Fibroblast of pulmonary artery (primary cell): ENCODE measurements around the gene ETV3.

Source experiments
- DNase-seq: peaks from one replicate; pipeline ENCODE4 v3.0.0-alpha.2; 2010; ENCODE audit warnings: low read depth
- H3K4me3 ChIP-seq: replicated peaks from 2 replicates; pipeline ENCODE4 v1.5.1; 2011; ENCODE audit warnings: low read depth, mild to moderate bottlenecking, control low read depth, low read length, moderate library complexity
- CTCF ChIP-seq: IDR thresholded peaks from 2 replicates; pipeline ENCODE4 v1.5.1; 2011; ENCODE audit warnings: mild to moderate bottlenecking, control low read depth, low read length, inconsistent platforms; ENCODE audit errors: missing control alignments

ETV3 gene

GRCh38 chr1:157140063-157140588, 1.9 kb upstream of the ETV3 start:
- no peak for DNase-seq
- TF ChIP-seq CTCF = no peak
- no peak overlapping the region for H3K4me3 ChIP-seq

- no peak for DNase-seq
- H3K4me3 ChIP-seq = peak overlapping the region; percentile 96
- no peak for TF ChIP-seq CTCF
Observed at GRCh38 chr1:157139052-157139715, 989 bp upstream of the ETV3 start.

- TF ChIP-seq CTCF = no peak
- H3K4me3 ChIP-seq = peak overlapping the region; percentile 96
- peak; percentile 38 for DNase-seq
Observed at GRCh38 chr1:157137408-157138219, 581 bp downstream of the ETV3 start.

- DNase-seq = peak; percentile 30
Observed at GRCh38 chr1:157137046-157137407, 1.2 kb downstream of the ETV3 start.

GRCh38 chr1:157136133-157136532, 2.1 kb downstream of the ETV3 start:
- TF ChIP-seq CTCF = no peak
- H3K4me3 ChIP-seq = peak overlapping the region; percentile 96
- no peak for DNase-seq

More at GRCh38 chr1:157137046-157137407, 1.2 kb downstream of the ETV3 start:
- TF ChIP-seq CTCF = no peak
- peak overlapping the region; percentile 96 for H3K4me3 ChIP-seq

GRCh38 chr1:157135646-157136045, 2.5 kb downstream of the ETV3 start:
- DNase-seq = no peak
- TF ChIP-seq CTCF = no peak
- no peak overlapping the region for H3K4me3 ChIP-seq

GRCh38 chr1:157135070-157135469, 3.1 kb downstream of the ETV3 start:
- no peak for DNase-seq
- no peak overlapping the region for H3K4me3 ChIP-seq
- TF ChIP-seq CTCF = no peak
